ENCODE results near the gene POLG.
A peak's percentile ranks its signal among the peaks of the same experiment; 100 is the strongest.

Gene POLG

DNA sequence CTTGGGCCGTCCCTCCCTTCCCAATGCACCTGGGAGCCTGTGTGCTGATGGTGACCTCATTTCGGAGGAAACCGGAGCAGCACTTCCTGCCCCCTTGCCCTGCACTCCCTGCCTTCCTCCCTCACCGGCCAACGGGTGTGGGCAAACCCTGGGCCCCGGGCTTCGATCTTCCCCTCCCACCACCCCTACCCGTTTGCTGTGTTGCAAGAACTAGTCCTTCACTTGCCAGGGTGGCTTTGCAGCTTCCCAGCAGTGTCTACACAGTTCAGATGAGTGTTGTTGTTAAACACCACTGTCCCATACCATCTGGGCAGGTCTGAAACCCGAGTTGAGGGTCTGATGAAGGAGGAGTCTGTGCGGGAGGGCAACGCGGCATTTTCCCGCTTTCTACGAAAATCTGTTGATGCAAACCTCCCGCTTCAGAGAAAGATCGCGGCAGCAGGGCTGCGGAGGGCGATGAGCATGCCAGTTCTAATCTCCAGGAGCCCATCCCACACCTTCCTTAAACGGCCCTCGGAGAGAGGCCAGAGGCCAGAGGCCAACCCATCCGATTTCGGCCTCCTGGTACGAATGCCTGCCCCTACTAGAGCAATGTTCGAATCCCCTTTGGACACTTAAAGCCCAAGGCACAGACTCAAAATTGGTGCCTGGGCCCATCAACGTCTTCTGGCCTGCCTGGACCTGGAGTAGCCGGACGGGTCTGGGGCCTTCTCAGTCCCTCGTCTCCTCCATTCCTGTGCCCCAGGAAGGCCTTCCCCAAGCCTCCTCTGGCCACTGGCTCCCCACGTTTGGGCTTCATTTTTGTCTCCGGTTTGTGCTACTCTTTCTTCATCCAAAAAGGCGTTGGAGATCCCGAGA, 35.7 kb upstream of the POLG start:
- no peak for DNase-seq

DNA sequence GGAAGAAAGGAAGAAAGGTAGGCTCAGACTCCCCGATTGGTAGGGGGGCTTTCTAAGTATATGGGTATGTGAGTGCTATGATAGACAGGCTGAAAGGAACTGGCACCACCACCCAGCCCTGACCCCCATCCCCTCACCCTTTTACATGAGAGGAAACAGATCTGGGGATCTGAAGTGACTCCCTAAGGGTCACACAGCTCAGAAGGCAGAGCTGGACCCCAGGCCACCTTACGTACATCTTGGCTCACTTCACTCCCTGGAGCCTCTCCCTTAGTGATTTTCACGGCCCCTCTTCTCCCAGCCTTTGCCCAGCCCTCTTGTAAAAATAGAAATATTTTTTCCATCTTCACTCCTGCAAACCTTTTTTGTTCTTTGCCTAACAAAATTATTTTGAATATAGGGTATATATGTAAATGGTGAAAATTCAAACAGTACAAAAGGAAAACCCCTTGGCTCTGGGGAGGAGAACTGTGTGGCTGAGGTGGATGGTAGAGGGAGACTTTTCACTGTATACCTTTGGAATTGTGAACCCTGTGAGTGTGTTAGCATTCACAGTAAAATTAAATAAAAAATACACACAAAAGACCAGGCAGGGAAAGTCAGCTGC, 34.8 kb upstream of the POLG start:
- DNase-seq, result no peak

DNA sequence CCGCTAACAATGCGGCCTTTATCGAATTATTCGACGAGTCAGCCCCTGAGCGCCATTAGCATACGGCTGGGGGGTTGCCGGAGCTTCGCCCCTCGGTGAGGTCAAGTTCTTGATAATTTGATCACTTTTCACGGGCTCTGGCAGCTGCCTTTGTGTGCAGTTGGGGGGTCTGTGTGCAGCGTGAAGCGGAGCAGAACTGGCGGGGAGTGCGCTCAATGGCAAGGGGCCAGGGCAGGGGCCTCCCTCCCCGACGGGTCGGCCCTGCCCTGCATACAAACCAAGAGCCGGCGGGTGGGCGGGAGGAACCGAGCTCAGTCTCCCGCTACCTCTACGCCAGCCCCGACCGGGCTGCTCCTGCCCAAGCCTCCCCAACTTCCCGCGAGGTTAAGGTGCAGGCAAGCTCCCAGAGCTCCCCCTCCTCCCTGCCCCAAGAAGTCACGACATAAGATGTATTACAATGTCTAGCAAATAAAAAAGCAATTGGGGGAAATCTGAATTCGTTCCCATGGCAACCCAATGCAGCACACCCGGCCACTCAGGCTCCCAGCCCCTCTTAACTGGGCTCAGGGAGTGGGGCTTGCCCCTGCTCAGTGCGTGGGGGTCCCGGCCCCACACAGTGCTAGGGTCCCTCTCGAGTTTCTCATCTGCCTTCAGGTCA, 34.1 kb upstream of the POLG start:
- DNase-seq, result no peak

DNA sequence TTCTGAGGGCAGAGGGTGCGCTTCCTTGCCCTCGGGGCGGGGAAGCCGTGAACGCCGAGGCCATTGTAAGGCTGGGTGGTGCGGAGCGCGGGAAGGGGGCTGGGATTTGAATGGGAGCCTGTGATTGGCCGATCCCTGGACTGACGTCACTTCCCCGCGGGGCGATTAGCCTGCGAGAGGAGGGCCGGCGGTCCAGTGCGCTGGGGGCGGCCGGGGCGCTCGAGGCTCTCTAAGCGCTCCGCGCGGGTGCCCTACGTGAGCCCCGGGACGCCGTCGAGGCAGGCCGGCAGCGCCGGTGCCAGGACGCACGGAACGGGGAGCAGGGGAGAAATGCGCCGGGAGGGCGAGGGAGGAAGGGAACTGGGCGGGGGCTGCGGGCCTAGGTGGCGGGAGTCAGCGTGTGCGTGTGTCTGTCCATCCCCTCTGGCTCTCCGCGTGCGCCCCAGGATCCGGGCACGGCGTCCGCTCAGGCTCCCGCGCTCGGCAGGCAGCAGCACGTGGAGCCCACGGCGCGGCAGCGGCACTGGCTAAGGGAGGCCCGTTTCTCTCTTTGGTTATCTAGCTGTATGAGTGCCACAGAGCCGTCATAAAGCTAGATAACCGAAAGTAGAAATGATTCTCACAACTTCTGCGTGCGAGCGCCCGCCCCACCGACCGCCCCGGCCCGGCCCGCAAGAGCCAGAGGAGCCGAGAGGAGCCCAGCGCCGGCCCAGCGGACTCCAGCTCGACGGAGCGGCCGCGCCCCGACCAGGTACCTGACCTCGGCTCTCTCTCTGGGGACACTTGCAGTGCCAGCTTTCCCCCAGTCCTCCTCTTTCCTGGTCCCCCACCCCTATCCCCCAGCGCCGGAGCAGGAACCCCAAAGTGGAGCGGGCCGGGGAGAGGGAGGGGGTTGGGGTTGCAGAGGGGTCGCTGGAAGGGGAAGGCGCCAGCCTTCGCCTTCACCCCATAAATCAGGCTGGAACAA, 33.1 kb upstream of the POLG start:
- no peak for DNase-seq

DNA sequence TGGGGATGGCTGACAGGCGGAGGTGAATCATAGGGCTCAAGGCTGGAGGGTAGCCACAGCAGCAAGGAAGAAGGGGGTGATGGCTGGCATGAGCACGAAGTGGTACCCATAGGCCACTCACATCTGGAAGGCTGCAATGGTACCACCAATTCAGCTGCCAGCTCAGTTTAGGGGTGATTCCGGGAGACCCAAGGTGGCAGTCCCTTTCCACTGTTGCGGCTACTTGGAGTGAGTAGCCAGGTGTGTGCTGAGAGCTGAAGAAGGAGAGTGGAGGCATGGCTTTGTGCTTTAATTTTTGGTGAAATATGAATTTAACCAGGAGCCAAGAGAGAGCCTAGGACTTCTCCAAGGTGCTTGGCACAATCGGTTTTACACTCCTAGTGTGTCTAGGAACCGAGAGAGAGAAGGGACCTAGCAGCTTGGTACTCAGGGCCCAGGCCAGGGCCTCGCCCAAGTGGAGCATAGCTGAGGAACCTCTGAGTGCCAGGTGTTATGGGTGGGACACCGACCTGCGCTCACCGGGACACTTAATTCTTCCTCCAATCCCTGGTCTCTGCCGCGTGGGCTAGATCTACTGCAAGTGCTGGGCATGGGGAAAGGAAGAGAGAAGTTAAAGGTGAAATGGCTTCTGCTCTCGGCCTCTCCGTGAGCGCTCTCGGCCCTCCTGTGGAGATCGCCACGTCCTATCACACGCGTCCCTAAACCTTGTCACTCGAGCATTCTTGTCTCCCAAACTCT, 32.2 kb upstream of the POLG start:
- DNase-seq, result no peak

DNA sequence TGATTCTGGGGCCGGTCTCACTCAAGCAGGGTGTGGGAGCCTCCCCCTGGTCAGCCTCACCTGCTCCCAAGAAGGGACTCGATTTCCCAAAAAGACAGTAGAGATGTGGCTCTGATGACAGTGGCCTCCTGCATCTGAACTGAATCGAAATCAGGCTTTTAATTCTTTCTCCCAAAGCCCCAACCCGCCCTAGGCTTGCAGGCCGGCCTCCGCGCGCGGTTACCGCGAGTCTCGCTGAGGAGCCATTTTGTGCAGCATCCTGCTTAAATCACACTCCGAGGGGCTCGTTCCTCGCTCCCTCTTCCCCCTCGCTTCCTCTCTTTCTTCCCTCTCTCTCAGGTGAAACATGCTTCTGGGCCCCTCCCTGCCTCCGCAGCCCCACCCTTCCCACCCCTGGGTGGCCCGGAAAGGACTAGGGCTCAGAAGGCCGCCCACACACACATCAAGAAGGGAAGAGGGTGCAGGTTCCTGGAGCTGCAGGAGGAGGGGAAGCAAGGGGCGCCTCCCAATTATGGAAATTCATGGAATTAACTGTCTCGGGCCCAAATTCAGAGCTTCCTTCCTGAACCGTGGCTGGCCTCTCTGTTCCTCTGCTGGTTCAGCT, 30.9 kb upstream of the POLG start:
- no peak for DNase-seq

DNA sequence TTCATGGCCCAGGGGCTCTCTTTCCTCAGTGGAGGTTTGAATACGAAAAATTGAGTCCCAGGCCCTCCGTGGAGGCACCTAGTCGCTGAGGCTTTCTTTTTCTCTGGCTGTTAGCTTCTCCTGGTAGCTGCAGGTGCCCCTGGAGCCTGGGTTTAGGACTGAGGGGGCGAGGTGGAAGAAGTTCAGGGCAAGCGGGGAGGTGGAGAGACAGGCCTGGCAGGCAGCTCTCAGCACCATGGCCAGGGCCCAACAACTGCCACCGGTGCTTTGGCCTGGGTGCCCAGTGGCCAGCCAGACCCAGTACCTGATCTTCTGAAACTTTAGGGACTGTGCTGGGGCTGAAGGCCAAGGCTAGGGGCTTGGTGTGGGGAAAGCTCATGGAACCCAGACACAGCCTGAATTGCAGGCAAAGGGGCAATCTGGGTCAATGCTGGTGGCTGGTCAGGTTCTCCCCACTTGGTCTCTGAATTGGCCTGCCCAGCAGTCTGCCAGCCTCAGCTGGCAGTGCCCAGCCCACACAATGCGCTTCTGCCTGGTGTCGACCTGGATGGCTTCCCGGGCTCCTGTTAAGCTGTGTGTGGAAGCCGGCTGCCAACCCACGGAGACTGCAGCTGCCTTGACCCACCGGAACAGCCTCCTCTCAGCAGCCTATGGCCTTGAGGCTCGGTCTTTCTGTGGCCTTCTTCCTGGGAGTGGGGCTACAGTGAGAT, 30.3 kb upstream of the POLG start:
- DNase-seq, result no peak

DNA sequence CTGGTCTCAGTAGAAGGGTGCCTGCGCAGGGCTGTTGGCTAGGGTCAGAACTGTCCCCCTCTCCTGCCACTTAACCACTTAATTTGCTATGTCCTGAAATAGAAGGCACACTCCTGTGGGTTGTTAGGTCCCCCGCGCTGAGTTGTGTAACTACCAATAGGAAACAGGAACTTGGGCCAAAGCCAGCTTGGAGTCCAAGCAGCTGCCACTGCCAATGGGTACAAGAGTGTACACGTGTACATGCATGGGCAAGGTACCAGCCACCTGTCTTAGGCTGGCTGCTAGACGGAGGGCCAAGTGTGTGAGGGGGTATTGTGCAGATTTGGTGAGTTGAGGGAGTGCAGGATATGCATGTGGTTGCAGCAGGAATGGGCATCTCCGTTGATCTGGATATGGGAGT, 29.7 kb upstream of the POLG start:
- peak; percentile 36 for DNase-seq

DNA sequence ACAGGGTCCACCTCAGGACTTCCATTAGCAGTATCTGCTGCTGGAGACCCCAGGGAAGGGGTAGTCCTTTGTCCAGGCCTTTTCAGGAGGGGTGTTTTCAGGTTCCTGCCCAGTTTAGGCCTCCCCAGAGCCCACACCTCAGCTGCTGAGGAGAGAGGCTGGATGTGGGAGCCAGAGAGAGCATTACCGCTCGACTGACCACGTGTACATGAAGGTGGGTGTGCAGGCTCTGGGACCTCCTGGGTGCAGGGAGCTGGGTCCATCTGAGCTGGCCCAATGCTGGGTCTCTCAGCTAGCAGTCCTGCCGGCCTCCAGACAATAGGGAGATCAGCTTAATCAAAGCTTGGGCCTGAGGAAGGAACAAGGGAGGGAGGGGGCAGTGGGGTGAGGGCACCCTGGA, 29.1 kb upstream of the POLG start:
- no peak for DNase-seq

DNA sequence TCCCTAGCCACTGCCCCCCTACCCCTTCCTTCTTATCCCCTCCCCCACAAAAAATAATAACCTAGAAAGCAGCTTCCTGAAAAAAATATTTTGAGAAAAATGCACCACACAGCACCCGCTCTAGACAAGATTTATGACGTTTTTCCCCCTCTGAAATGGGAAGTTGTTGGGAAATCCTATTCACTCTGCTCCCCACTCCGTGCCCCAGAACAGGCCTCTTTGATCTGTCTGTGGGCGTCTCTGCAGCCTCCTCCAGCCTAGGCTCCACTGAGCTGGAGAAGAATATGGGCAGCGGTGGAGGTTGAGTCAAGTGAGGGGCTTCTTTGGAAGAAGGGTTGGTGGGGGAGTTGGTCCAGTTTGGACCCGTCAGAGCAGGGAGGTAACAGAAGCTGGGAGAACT, 28.5 kb upstream of the POLG start:
- no peak for DNase-seq

DNA sequence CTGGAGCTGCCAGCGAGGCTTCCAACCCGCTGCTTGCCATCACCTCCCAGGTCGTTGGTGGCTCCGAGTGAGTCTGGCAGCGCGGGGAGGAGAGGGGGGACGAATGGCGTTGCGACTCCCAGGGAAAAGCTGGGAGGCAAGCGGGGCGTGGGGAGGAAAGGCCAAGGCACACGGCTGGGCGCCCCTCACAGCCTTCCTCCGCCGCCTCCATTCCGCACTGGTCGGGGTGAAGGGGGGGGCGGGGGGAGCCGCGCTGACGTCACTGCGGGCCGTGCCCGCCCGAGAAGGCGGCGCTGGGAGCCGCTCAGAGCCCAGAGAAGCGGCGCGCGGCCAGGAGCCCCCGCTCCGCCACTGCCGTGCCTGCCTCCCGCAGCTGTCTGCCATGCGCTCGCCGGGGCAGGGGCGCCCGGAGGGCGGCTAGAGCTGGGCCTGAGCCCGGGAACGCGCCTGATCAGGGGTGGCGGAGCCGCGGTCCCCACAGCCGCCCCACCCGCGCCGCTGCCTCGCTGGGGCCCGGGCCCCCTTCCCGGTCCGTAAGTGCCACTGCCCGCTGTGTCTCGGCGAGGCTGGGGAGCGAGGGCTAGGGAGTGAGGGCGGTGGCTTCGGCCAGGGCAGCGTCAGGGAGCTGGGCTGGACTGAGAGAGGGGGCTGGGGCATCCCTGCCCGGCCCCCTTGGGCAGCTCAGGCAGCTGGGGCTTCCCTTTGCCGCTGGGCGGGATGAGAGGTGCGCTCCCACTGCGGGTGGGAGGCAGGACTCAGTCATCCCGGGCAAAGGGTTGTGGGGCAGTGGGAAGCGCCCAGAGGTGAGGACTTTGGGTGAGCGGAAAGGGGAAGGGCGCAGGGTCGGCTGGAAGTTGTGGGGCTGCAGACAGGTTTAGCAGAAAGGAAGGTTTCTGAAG, 27.8 kb upstream of the POLG start:
- DNase-seq, result peak; percentile 14

DNA sequence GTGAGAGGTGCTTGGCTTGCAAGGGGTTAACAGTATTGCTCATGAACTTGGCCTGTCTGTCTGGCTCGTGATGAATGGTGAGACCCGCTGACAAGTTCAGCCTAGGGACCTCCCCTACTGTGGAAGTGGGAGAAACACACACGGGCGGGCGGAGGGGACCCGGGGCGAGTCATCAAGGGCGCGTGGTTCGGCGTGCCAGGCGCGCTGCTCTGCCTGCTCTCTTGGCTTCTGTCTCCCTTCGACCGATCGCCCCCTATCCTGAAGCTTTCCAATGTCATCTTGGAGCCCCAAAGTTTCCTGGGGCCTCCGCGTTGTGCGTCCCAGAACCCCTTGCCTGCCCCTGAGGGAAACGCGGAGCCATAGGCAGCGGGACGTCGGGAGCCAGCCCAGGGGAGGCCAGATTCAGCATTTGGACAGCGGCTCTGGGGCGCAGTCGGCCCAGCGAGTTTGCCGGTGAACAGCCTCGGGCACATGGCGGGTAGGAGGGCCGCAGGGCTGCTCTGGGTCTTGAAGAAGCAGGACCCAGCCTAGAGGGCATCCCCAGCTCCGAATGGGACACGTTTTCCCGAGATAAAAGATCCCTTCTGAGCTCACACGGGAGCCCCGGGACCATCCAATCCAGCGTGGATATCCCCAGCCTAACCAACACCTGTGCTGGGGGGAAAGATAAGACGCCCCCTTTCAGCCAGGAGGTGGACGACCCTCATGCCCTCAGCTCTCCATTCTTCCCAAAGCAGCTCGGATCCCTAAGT, 27.0 kb upstream of the POLG start:
- DNase-seq, result peak; percentile 42

DNA sequence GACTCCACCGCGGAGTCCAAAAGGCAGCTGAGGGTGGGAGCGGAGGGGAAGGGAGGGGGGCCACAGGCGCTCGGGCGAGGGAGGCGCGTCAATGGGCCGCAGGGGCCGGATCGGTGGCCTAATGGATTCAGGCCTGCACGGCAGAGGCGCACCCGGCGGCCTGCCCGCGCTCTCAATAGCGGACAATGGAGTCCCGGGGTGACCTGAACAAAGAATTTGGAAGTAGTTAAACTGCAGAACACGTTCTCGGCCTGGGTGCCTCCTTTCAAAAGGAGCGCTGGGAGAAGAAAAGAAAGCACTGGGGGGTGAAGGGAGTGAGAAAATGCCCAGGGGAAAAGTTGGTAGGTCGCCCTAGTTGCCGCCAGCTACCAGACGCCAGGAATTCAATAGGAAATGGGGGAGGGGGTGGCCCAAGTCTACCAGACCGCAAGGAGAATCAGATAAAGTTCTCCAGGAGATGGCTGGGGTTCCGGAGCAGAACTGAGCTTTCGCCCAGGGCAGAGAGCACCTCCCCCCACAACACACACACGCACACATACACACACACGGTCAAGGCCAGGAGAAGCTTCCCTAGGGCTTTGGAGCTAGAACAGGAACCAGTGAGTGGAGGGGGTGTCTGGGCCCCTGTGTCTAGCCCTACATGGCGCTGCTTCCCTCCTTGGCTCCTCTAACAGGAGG, 25.8 kb upstream of the POLG start:
- no peak for DNase-seq

DNA sequence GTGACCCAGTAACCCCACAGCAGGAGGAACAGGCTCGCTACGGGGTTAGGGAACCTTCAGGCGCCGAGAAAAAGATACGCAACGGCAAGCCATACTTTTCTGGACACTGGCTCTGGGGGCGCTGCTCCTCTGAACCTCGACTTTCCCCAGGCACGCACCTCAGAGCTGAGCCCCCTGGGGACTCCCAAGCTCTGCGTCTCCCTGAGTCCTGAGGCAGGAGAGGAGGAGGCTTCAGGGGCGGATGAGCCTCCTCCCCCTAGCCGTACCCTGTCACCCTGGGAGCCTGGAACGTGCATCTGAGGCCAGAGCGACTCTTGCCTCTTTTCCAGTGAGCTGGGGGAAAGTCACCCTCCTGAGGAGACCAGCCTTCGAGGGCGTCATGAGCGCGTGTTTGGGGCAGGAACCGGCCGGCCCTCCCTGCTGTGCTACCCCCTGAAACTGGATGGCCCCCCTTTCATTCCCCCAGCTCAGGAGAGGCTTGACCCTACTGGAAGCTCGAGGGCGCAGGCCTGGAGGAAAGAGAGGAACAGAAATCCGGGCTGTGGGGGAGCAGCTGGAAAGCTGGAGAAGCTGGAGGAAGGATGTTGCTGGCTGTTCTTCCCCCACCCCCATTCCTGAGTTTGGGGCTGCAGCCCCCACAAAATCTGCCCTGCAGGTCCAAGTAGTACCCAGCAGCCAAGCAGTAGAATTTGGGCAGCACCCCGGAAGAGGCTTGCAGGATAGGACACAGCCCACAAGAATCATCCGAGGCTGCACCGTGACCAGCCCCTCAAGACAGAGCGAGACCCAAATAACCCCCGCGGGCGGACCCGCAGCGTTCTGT, 25.1 kb upstream of the POLG start:
- DNase-seq, result peak; percentile 10

DNA sequence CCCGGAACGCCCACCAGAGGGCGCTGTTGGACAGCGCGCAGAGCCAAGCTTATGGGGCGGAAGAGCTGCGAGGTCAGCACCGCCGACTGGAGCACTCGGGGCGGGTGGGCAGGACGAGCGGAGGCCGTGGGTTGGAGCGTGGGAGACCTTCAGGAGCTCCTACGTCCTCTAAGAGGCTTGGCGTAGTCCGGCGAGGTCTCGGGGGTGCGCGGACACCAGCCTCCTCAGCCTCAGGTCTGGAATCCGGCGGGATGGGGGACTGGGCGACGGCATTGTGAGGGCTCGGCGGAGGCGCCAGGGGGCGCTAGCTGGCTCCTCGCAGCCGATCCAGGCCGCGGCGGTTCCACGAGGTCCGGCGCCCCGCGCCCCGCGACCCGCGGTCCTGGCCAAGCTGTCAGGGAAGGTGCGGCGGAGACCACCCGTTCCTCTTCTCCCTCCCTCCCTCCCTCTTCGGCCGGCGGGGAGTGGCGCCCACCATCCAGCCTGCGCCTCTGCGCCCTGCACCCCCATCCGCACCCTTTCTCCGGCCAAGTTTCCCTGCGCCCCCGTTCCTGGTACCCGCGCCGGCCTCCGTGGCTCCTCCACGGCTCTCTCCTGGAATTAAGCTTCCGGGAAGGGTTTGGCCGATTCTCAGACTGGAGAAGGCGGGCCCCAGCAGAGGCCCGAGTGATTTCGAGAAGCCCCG, 24.3 kb upstream of the POLG start:
- DNase-seq, result peak; percentile 78

DNA sequence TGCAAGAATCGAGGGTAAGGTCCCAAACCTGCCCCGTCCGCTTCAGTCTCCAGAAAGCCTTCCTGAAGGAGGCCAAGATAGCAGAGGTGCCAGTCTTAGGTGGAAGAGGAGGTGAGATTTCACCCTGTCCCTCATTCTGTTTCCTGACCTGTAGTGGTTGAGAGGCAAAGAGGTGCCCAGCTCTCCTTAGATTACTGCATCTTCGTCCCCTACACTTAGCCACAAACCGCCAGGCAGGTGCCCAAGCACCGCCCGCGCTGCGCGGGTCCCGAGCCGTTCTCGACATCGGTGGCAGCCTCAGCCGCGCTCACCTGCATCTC, 23.8 kb upstream of the POLG start:
- no peak for DNase-seq

DNA sequence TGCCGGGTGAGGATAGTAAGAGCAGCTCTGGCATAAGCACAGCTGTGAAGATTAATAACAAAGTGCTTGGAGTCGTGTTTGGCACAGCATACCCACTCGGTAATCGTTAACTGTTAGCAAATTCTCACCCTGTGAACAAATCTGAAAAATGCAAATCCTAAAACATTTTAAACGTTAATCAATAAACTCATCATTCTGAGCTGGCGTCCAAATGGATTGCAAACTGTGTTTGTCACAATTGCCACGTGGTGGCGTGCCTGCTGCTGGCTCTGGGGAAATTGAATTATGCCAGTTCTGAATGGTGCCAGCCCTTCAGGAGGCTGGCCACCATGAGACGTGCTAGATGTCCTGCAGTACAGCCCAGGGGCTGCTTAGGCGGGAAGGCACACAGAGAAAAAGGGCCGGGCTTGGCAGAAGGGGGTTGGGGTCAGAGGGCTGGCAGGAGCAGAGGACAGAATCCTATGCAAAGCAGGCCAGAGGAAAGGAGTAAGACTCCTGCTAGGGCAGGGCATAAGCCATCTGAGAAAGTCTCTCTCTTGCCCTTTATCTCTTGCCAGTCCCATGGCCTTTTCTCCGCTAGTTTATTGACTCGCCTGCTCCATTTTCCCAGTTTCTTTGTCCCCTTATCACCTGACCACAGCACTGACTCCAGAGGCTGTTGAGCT, 22.1 kb upstream of the POLG start:
- DNase-seq, result no peak
